Measurements from ENCODE around the gene FBXO24. TPM values are rescaled to one million over a fixed set of nuclear protein-coding genes. Genes with fewer than 3 reads are reported as not detected.

Gene FBXO24
- total RNA-seq, 1 donor from 2014 or later, result 0.49 TPM

- no peaks in the 10 kb centered on the region for H3K9me3 Mint-ChIP-seq (ENCODE audit: unreplicated experiment)
- H3K27me3 Mint-ChIP-seq (ENCODE audit: unreplicated experiment), result peaks cover 14% of the 10 kb centered on the region
- peaks cover 2% of the 10 kb centered on the region for H3K4me1 Mint-ChIP-seq (ENCODE audit: low read depth, unreplicated experiment)
- DNase-seq, result no peak
- H3K27ac Mint-ChIP-seq (ENCODE audit: unreplicated experiment), result no peak overlapping the region
- no peak for TF ChIP-seq CTCF (IDR thresholded peaks at IDR 0.05; ENCODE audit: partially characterized antibody, unreplicated experiment)
- H3K4me3 Mint-ChIP-seq (ENCODE audit: unreplicated experiment), result no peak overlapping the region
- no peaks in the 10 kb centered on the region for H3K36me3 Mint-ChIP-seq (ENCODE audit: unreplicated experiment)
Measured at GRCh38 chr7:100575206-100575631, 10.9 kb upstream of the FBXO24 start.

GRCh38 chr7:100575746-100576383, 10.3 kb upstream of the FBXO24 start:
- no peaks in the 10 kb centered on the region for H3K36me3 Mint-ChIP-seq (ENCODE audit: unreplicated experiment)
- DNase-seq, result no peak
- no peaks in the 10 kb centered on the region for H3K9me3 Mint-ChIP-seq (ENCODE audit: unreplicated experiment)
- TF ChIP-seq CTCF (IDR thresholded peaks at IDR 0.05; ENCODE audit: partially characterized antibody, unreplicated experiment), result no peak
- peaks cover 14% of the 10 kb centered on the region for H3K27me3 Mint-ChIP-seq (ENCODE audit: unreplicated experiment)
- H3K27ac Mint-ChIP-seq (ENCODE audit: unreplicated experiment), result no peak overlapping the region
- no peak overlapping the region for H3K4me3 Mint-ChIP-seq (ENCODE audit: unreplicated experiment)
- peaks cover 2% of the 10 kb centered on the region for H3K4me1 Mint-ChIP-seq (ENCODE audit: low read depth, unreplicated experiment)

GRCh38 chr7:100576384-100576993, 9.6 kb upstream of the FBXO24 start:
- no peaks in the 10 kb centered on the region for H3K36me3 Mint-ChIP-seq (ENCODE audit: unreplicated experiment)
- H3K27me3 Mint-ChIP-seq (ENCODE audit: unreplicated experiment), result peaks cover 12% of the 10 kb centered on the region
- no peak overlapping the region for H3K4me3 Mint-ChIP-seq (ENCODE audit: unreplicated experiment)
- H3K9me3 Mint-ChIP-seq (ENCODE audit: unreplicated experiment), result peaks cover 3% of the 10 kb centered on the region
- no peak for TF ChIP-seq CTCF (IDR thresholded peaks at IDR 0.05; ENCODE audit: partially characterized antibody, unreplicated experiment)
- DNase-seq, result no peak
- no peak overlapping the region for H3K27ac Mint-ChIP-seq (ENCODE audit: unreplicated experiment)
- peaks cover 4% of the 10 kb centered on the region for H3K4me1 Mint-ChIP-seq (ENCODE audit: low read depth, unreplicated experiment)

- no peaks in the 10 kb centered on the region for H3K36me3 Mint-ChIP-seq (ENCODE audit: unreplicated experiment)
- peaks cover 6% of the 10 kb centered on the region for H3K27me3 Mint-ChIP-seq (ENCODE audit: unreplicated experiment)
- no peak for TF ChIP-seq CTCF (IDR thresholded peaks at IDR 0.05; ENCODE audit: partially characterized antibody, unreplicated experiment)
- peaks cover 3% of the 10 kb centered on the region for H3K9me3 Mint-ChIP-seq (ENCODE audit: unreplicated experiment)
- H3K4me3 Mint-ChIP-seq (ENCODE audit: unreplicated experiment), result no peak overlapping the region
- H3K4me1 Mint-ChIP-seq (ENCODE audit: low read depth, unreplicated experiment), result peaks cover 3% of the 10 kb centered on the region
- H3K27ac Mint-ChIP-seq (ENCODE audit: unreplicated experiment), result no peak overlapping the region
- DNase-seq, result no peak
Measured at GRCh38 chr7:100577103-100577502, 9.0 kb upstream of the FBXO24 start.

- H3K36me3 Mint-ChIP-seq (ENCODE audit: unreplicated experiment), result no peaks in the 10 kb centered on the region
- TF ChIP-seq CTCF (IDR thresholded peaks at IDR 0.05; ENCODE audit: partially characterized antibody, unreplicated experiment), result no peak
- DNase-seq, result no peak
- peaks cover 6% of the 10 kb centered on the region for H3K27me3 Mint-ChIP-seq (ENCODE audit: unreplicated experiment)
- no peak overlapping the region for H3K4me3 Mint-ChIP-seq (ENCODE audit: unreplicated experiment)
- H3K27ac Mint-ChIP-seq (ENCODE audit: unreplicated experiment), result no peak overlapping the region
- H3K9me3 Mint-ChIP-seq (ENCODE audit: unreplicated experiment), result peaks cover 3% of the 10 kb centered on the region
- H3K4me1 Mint-ChIP-seq (ENCODE audit: low read depth, unreplicated experiment), result peaks cover 4% of the 10 kb centered on the region
Measured at GRCh38 chr7:100577507-100577906, 8.6 kb upstream of the FBXO24 start.

Measured in glutamatergic neuron (in vitro differentiated cells).